Measurements from ENCODE around the gene EIF3F.

EIF3F gene

GRCh38 chr11:8023831-8024555 lies 36.9 kb downstream of the EIF3F start:
- DNase-seq = no peak

- DNase-seq = no peak
Measured at GRCh38 chr11:8025123-8025522, 38.0 kb downstream of the EIF3F start.

- no peak for DNase-seq
Measured at GRCh38 chr11:8025816-8026215, 38.7 kb downstream of the EIF3F start.

- DNase-seq = no peak
Measured at GRCh38 chr11:8026982-8027381, 39.8 kb downstream of the EIF3F start.

GRCh38 chr11:8028766-8029165 lies 41.6 kb downstream of the EIF3F start:
- DNase-seq = no peak

- DNase-seq = no peak
Measured at GRCh38 chr11:8030526-8031247, 43.5 kb downstream of the EIF3F start.

GRCh38 chr11:8031248-8032115 lies 44.3 kb downstream of the EIF3F start:
- no peak for DNase-seq

- DNase-seq = no peak
Measured at GRCh38 chr11:8032122-8032521, 45.0 kb downstream of the EIF3F start.

GRCh38 chr11:8032576-8033304 lies 45.6 kb downstream of the EIF3F start:
- no peak for DNase-seq

GRCh38 chr11:8033305-8034105 lies 46.4 kb downstream of the EIF3F start:
- DNase-seq = no peak

- DNase-seq = no peak
Measured at GRCh38 chr11:8034106-8034585, 47.0 kb downstream of the EIF3F start.

- no peak for DNase-seq
Measured at GRCh38 chr11:8034604-8035190, 47.6 kb downstream of the EIF3F start.

- DNase-seq = no peak
Measured at GRCh38 chr11:8035200-8035855, 48.2 kb downstream of the EIF3F start.

GRCh38 chr11:8036002-8036802 lies 49.1 kb downstream of the EIF3F start:
- no peak for DNase-seq

GRCh38 chr11:8036986-8037385 lies 49.8 kb downstream of the EIF3F start:
- DNase-seq = no peak

GRCh38 chr11:8038393-8038792 lies 51.3 kb downstream of the EIF3F start:
- DNase-seq = no peak

- DNase-seq = no peak
Measured at GRCh38 chr11:8038811-8039529, 51.8 kb downstream of the EIF3F start.

GRCh38 chr11:8039530-8040260 lies 52.6 kb downstream of the EIF3F start:
- DNase-seq = no peak
